GM18909 (cell line): ENCODE results near the gene TMEM91.
"Not testable (repeated sequence)": the region's sequence is repeated elsewhere in the genome, so short reads cannot be mapped to it uniquely, and the experiment has no call there.

Source experiments
- ATAC-seq: cut with Tn5 transposase; IDR thresholded peaks from one replicate; pipeline ENCODE4 v1.9.1; 2021; ENCODE audit warnings: mild to moderate bottlenecking; ENCODE audit not compliant: unreplicated experiment, poor library complexity

TMEM91 gene

GRCh38 chr19:41352609-41353465 is 23.5 kb upstream of the TMEM91 start:
- no peak for ATAC-seq

GRCh38 chr19:41353466-41354342 is 22.6 kb upstream of the TMEM91 start, which contains the start of gene TGFB1:
TGFB1 (minus strand) TSS chr19:41353922; CDS start chr19:41353044, 878 bp downstream.
- peak; percentile 46 for ATAC-seq

- ATAC-seq, result no peak
Observed at GRCh38 chr19:41354343-41354953, 21.9 kb upstream of the TMEM91 start.

GRCh38 chr19:41355035-41355434 is 21.3 kb upstream of the TMEM91 start:
- ATAC-seq, result no peak

- ATAC-seq, result no peak
Observed at GRCh38 chr19:41355802-41356201, 20.5 kb upstream of the TMEM91 start.

- no peak for ATAC-seq
Observed at GRCh38 chr19:41356984-41357739, 19.2 kb upstream of the TMEM91 start.

GRCh38 chr19:41357746-41358145 is 18.6 kb upstream of the TMEM91 start:
- ATAC-seq, result no peak

GRCh38 chr19:41359741-41360140 is 16.6 kb upstream of the TMEM91 start:
- no peak for ATAC-seq

- ATAC-seq, result no peak
Observed at GRCh38 chr19:41362143-41362847, 14.0 kb upstream of the TMEM91 start.

- ATAC-seq, result no peak
Observed at GRCh38 chr19:41363371-41363752, 13.0 kb upstream of the TMEM91 start.

GRCh38 chr19:41363753-41364523 is 12.4 kb upstream of the TMEM91 start, which contains the start of gene B9D2:
B9D2 (minus strand) TSS chr19:41364149; CDS start chr19:41363519, 630 bp downstream.
- peak; percentile 88 for ATAC-seq

GRCh38 chr19:41364524-41365391 is 11.6 kb upstream of the TMEM91 start:
- no peak for ATAC-seq

- no peak for ATAC-seq
Observed at GRCh38 chr19:41366089-41366488, 10.2 kb upstream of the TMEM91 start.

GRCh38 chr19:41367848-41368301 is 8.5 kb upstream of the TMEM91 start:
- ATAC-seq, result no peak

GRCh38 chr19:41369769-41370168 is 6.6 kb upstream of the TMEM91 start:
- ATAC-seq, result no peak

- ATAC-seq, result not testable (repeated sequence)
Observed at GRCh38 chr19:41371119-41371518, 5.2 kb upstream of the TMEM91 start.

- ATAC-seq, result no peak
Observed at GRCh38 chr19:41371541-41371940, 4.8 kb upstream of the TMEM91 start.

- no peak for ATAC-seq
Observed at GRCh38 chr19:41372501-41372900, 3.8 kb upstream of the TMEM91 start.
